ENCODE measurements around the gene EMILIN1.

The EMILIN1 gene

GRCh38 chr2:27133195-27133875 is 54.9 kb downstream of the EMILIN1 start:
- Histone ChIP-seq H3K79me1 (replicated peaks; ENCODE audit: low read length, poor library complexity, severe bottlenecking) (peaks cover 23% of the 10 kb centered on the region), H3K4ac (ENCODE audit: low read depth in 1 of 2, low read length in 2 of 2) (no peak overlapping the region), H3K4me3 (ENCODE audit: insufficient read depth in 1 of 2, low read depth in 1 of 2, low read length in 2 of 2) (peak overlapping the region; percentile 12 to 93), H2AK5ac (ENCODE audit: low read length, severe bottlenecking) (no peak overlapping the region), H4K91ac (ENCODE audit: low read length) (no peak overlapping the region), H3K4me2 (ENCODE audit: low read length, poor library complexity, severe bottlenecking) (peak overlapping the region; percentile 81), H3K18ac (ENCODE audit: low read depth in 1 of 2, low read length in 2 of 2) (no peak overlapping the region), H2BK5ac (ENCODE audit: low read depth, low read length, poor library complexity, severe bottlenecking) (no peak overlapping the region), H4K8ac (ENCODE audit: low read length) (no peak overlapping the region), H3K27ac (ENCODE audit: low read length, poor library complexity, severe bottlenecking) (no peak overlapping the region), H3K9ac (ENCODE audit: low read length) (peak overlapping the region; percentile 92), H2AFZ (ENCODE audit: low read depth, low read length) (no peak overlapping the region), H3K27me3 (ENCODE audit: control insufficient read depth in 1 of 2, insufficient read depth in 1 of 2, low read length in 2 of 2) (peaks cover 0 to 5% of the 10 kb centered on the region in 2 experiments), H3K36me3 (ENCODE audit: control insufficient read depth in 1 of 2, insufficient read depth in 2 of 2, low read depth in 1 of 2, low read length in 2 of 2) (peaks cover 41% of the 10 kb centered on the region in 2 experiments), H3K9me3 (ENCODE audit: control insufficient read depth, low read length) (no peaks in the 10 kb centered on the region), H3K14ac (ENCODE audit: low read length in 2 of 2) (peak overlapping the region in 1 of 2 experiments; percentile 44), H3K4me1 (ENCODE audit: control insufficient read depth, insufficient read depth, low read depth, low read length) (peaks cover 17% of the 10 kb centered on the region), H2BK15ac (ENCODE audit: low read depth, poor library complexity, severe bottlenecking) (no peak overlapping the region), H2BK120ac (ENCODE audit: low read depth, low read length) (no peak overlapping the region), H2BK12ac (ENCODE audit: low read length in 2 of 2) (no peak overlapping the region), H3K23ac (ENCODE audit: low read length in 2 of 2) (no peak overlapping the region)
- 69% methylated on average over 12 of the region's 14 CpGs for WGBS
- DNase-seq, result no peak

GRCh38 chr2:27133905-27134780 is 55.7 kb downstream of the EMILIN1 start, which contains the start of gene PREB:
TSS of gene PREB (minus strand) at chr2:27134636. CDS start at chr2:27134421, 215 bp downstream.
- peak within 1 kb of the TSS in 1 of 2 experiments; percentile 97 for H3K14ac ChIP-seq (ENCODE audit: low read length in 2 of 2)

GRCh38 chr2:27134781-27135477 is 56.5 kb downstream of the EMILIN1 start:
- H4K8ac ChIP-seq (ENCODE audit: low read length), result peak overlapping the region; percentile 21
- 55% methylated on average over 32 of the region's 33 CpGs for WGBS

More at GRCh38 chr2:27133905-27134780, 55.7 kb downstream of the EMILIN1 start, which contains the start of gene PREB:
- Histone ChIP-seq H3K18ac (ENCODE audit: low read depth in 1 of 2, low read length in 2 of 2) (peak within 1 kb of the TSS; percentile 76 to 86), H3K9ac (ENCODE audit: low read length) (peak within 1 kb of the TSS; percentile 92), H2AFZ (ENCODE audit: low read depth, low read length) (peak within 1 kb of the TSS; percentile 94), H2BK12ac (ENCODE audit: low read length in 2 of 2) (no peak within 1 kb of the TSS), H3K9me3 (ENCODE audit: control insufficient read depth, low read length) (no peaks in the 10 kb centered on the region), H2BK120ac (ENCODE audit: low read depth, low read length) (no peak within 1 kb of the TSS), H3K23ac (ENCODE audit: low read length in 2 of 2) (no peak within 1 kb of the TSS), H3K36me3 (ENCODE audit: control insufficient read depth in 1 of 2, insufficient read depth in 2 of 2, low read depth in 1 of 2, low read length in 2 of 2) (peaks cover 41% of the 10 kb centered on the region in 2 experiments), H2BK5ac (ENCODE audit: low read depth, low read length, poor library complexity, severe bottlenecking) (no peak within 1 kb of the TSS), H4K8ac (ENCODE audit: low read length) (peak within 1 kb of the TSS; percentile 73), H4K91ac (ENCODE audit: low read length) (peak within 1 kb of the TSS; percentile 44), H3K4me2 (ENCODE audit: low read length, poor library complexity, severe bottlenecking) (peak within 1 kb of the TSS; percentile 81), H3K4me3 (ENCODE audit: insufficient read depth in 1 of 2, low read depth in 1 of 2, low read length in 2 of 2) (peak within 1 kb of the TSS; percentile 93 to 97), H2AK5ac (ENCODE audit: low read length, severe bottlenecking) (no peak within 1 kb of the TSS), H3K27me3 (ENCODE audit: control insufficient read depth in 1 of 2, insufficient read depth in 1 of 2, low read length in 2 of 2) (peaks cover under 1 to 10% of the 10 kb centered on the region in 2 experiments), H3K27ac (ENCODE audit: low read length, poor library complexity, severe bottlenecking) (no peak within 1 kb of the TSS), H3K4ac (ENCODE audit: low read depth in 1 of 2, low read length in 2 of 2) (peak within 1 kb of the TSS; percentile 13 to 29), H3K79me1 (replicated peaks; ENCODE audit: low read length, poor library complexity, severe bottlenecking) (peaks cover 23% of the 10 kb centered on the region), H2BK15ac (ENCODE audit: low read depth, poor library complexity, severe bottlenecking) (peak within 1 kb of the TSS; percentile 85), H3K4me1 (ENCODE audit: control insufficient read depth, insufficient read depth, low read depth, low read length) (peaks cover 17% of the 10 kb centered on the region)
- DNase-seq, result peak; percentile 92
- under 1% methylated on average over 69 of the region's 86 CpGs for WGBS

More at GRCh38 chr2:27134781-27135477, 56.5 kb downstream of the EMILIN1 start:
- Histone ChIP-seq H2BK5ac (ENCODE audit: low read depth, low read length, poor library complexity, severe bottlenecking) (no peak overlapping the region), H4K91ac (ENCODE audit: low read length) (peak overlapping the region; percentile 19), H3K27me3 (ENCODE audit: control insufficient read depth in 1 of 2, insufficient read depth in 1 of 2, low read length in 2 of 2) (peaks cover 3 to 10% of the 10 kb centered on the region in 2 experiments), H2BK120ac (ENCODE audit: low read depth, low read length) (no peak overlapping the region), H3K9me3 (ENCODE audit: control insufficient read depth, low read length) (no peaks in the 10 kb centered on the region), H3K4me2 (ENCODE audit: low read length, poor library complexity, severe bottlenecking) (peak overlapping the region; percentile 44), H2AK5ac (ENCODE audit: low read length, severe bottlenecking) (no peak overlapping the region), H3K14ac (ENCODE audit: low read length in 2 of 2) (no peak overlapping the region), H3K4me3 (ENCODE audit: insufficient read depth in 1 of 2, low read depth in 1 of 2, low read length in 2 of 2) (peak overlapping the region in 1 of 2 experiments; percentile 93), H3K79me1 (replicated peaks; ENCODE audit: low read length, poor library complexity, severe bottlenecking) (peaks cover 23% of the 10 kb centered on the region), H3K9ac (ENCODE audit: low read length) (peak overlapping the region; percentile 60), H2BK15ac (ENCODE audit: low read depth, poor library complexity, severe bottlenecking) (peak overlapping the region; percentile 62), H3K23ac (ENCODE audit: low read length in 2 of 2) (no peak overlapping the region), H3K36me3 (ENCODE audit: control insufficient read depth in 1 of 2, insufficient read depth in 2 of 2, low read depth in 1 of 2, low read length in 2 of 2) (peaks cover 33 to 34% of the 10 kb centered on the region in 2 experiments), H3K4ac (ENCODE audit: low read depth in 1 of 2, low read length in 2 of 2) (no peak overlapping the region), H3K18ac (ENCODE audit: low read depth in 1 of 2, low read length in 2 of 2) (no peak overlapping the region), H2BK12ac (ENCODE audit: low read length in 2 of 2) (no peak overlapping the region), H3K4me1 (ENCODE audit: control insufficient read depth, insufficient read depth, low read depth, low read length) (peaks cover 17% of the 10 kb centered on the region), H2AFZ (ENCODE audit: low read depth, low read length) (peak overlapping the region; percentile 60), H3K27ac (ENCODE audit: low read length, poor library complexity, severe bottlenecking) (no peak overlapping the region)
- no peak for DNase-seq

Measured in mesenchymal stem cell (in vitro differentiated cells and primary cell).